Superior temporal gyrus (tissue), 1 donor: ENCODE measurements around the gene PSME3IP1.

Source experiments
- DNase-seq: peaks from one replicate; pipeline ENCODE4 v3.0.0-alpha.2; 2016; ENCODE audit errors: extremely low spot score

The PSME3IP1 gene

GRCh38 chr16:57169327-57169726, 16.5 kb downstream of the PSME3IP1 start:
- DNase-seq, result peak; percentile 79

GRCh38 chr16:57167953-57168352, 17.9 kb downstream of the PSME3IP1 start:
- peak; percentile 94 for DNase-seq

- peak; percentile 50 for DNase-seq
Measured at GRCh38 chr16:57167538-57167937, 18.3 kb downstream of the PSME3IP1 start.

- peak; percentile 52 for DNase-seq
Measured at GRCh38 chr16:57166951-57167350, 18.9 kb downstream of the PSME3IP1 start.

- no peak for DNase-seq
Measured at GRCh38 chr16:57166451-57166850, 19.4 kb downstream of the PSME3IP1 start.

GRCh38 chr16:57165938-57166337, 19.9 kb downstream of the PSME3IP1 start:
- DNase-seq, result peak; percentile 43

GRCh38 chr16:57165483-57165882, 20.4 kb downstream of the PSME3IP1 start:
- DNase-seq, result no peak

- no peak for DNase-seq
Measured at GRCh38 chr16:57163842-57164241, 22.0 kb downstream of the PSME3IP1 start.

GRCh38 chr16:57159447-57159846, 26.4 kb downstream of the PSME3IP1 start:
- DNase-seq, result no peak

- DNase-seq, result no peak
Measured at GRCh38 chr16:57157533-57157932, 28.3 kb downstream of the PSME3IP1 start.

- DNase-seq, result no peak
Measured at GRCh38 chr16:57156351-57156703, 29.5 kb downstream of the PSME3IP1 start.

- no peak for DNase-seq
Measured at GRCh38 chr16:57155702-57156350, 30.0 kb downstream of the PSME3IP1 start.

- no peak for DNase-seq
Measured at GRCh38 chr16:57153841-57154240, 32.0 kb downstream of the PSME3IP1 start.

GRCh38 chr16:57152096-57153093, 33.4 kb downstream of the PSME3IP1 start:
- DNase-seq, result peak; percentile 75

- DNase-seq, result no peak
Measured at GRCh38 chr16:57151369-57151768, 34.5 kb downstream of the PSME3IP1 start.

GRCh38 chr16:57150682-57151330, 35.0 kb downstream of the PSME3IP1 start:
- DNase-seq, result no peak

GRCh38 chr16:57149391-57149790, 36.4 kb downstream of the PSME3IP1 start:
- no peak for DNase-seq

GRCh38 chr16:57148481-57148880, 37.4 kb downstream of the PSME3IP1 start:
- DNase-seq, result no peak

GRCh38 chr16:57147381-57148221, 38.2 kb downstream of the PSME3IP1 start:
- no peak for DNase-seq

GRCh38 chr16:57146735-57147134, 39.1 kb downstream of the PSME3IP1 start:
- no peak for DNase-seq

- no peak for DNase-seq
Measured at GRCh38 chr16:57146040-57146647, 39.7 kb downstream of the PSME3IP1 start.
